Panc1 (cell line): ENCODE data around the gene CRISPLD2. TPM values are rescaled to one million over a fixed set of nuclear protein-coding genes. Genes with fewer than 3 reads are reported as not detected.

Experiments used
- ATAC-seq: fragments of 200-7000 bp; cut with Tn5 transposase; 2 replicates; pipeline ENCODE4 v1.9.1; 2020; ENCODE audit warnings: mild to moderate bottlenecking, moderate library complexity
- BruUV-seq: library from RNA; stranded (reverse); fragments of 400-500 nt; replicated peaks from 2 replicates; lab custom pipeline; 2021; lab: Mats Ljungman, UMichigan
- CTCF ChIA-PET: fragments of 300-600 bp; sonication (Branson Sonifier 250); formaldehyde crosslinking; loops from one replicate; lab custom pipeline; 2022; ENCODE audit warnings: antibody characterized with exemption; lab: Charles Lee
- POLR2A ChIA-PET: fragments of 300-600 bp; sonication (Branson Sonifier 250); formaldehyde crosslinking; loops from one replicate; lab custom pipeline; 2022; ENCODE audit warnings: antibody characterized with exemption; lab: Charles Lee
- DNase-seq: peaks from one replicate; pipeline ENCODE4 v3.0.0-alpha.2; 2010; ENCODE audit warnings: low read depth, low spot score
- H3K27ac ChIP-seq: 2 replicates; pipeline ENCODE4 v1.5.1; 2011; ENCODE audit warnings: mild to moderate bottlenecking, low read length, inconsistent platforms
- H3K27me3 ChIP-seq: fragments of 200-500 bp; sonication (Bioruptor generic); 2 replicates; pipeline ENCODE4 v1.6.0; 2014; ENCODE audit warnings: low read length, inconsistent platforms; ENCODE audit not compliant: control insufficient read depth, insufficient read depth
- H3K36me3 ChIP-seq: fragments of 200-500 bp; sonication (Bioruptor generic); 2 replicates; pipeline ENCODE4 v1.5.1; 2014; ENCODE audit warnings: inconsistent platforms, mild to moderate bottlenecking, low read length, moderate library complexity; ENCODE audit not compliant: control insufficient read depth, insufficient read depth
- H3K4me1 ChIP-seq: 2 replicates; pipeline ENCODE4 v1.5.1; 2011; ENCODE audit warnings: inconsistent platforms, mild to moderate bottlenecking, low read length, moderate library complexity; ENCODE audit not compliant: control insufficient read depth, insufficient read depth
- H3K4me3 ChIP-seq, 2 experiments: 2 replicates each; pipeline ENCODE4 v1.5.1; 2011 to 2012; ENCODE audit warnings: low read depth in 2 of 2, low read length in 2 of 2, mild to moderate bottlenecking in 2 of 2, inconsistent platforms in 1 of 2, moderate library complexity in 1 of 2
- H3K9me3 ChIP-seq: fragments of 200-500 bp; sonication (Bioruptor generic); 2 replicates; pipeline ENCODE4 v1.5.1; 2014; ENCODE audit warnings: low read depth, mild to moderate bottlenecking, inconsistent platforms, low read length, moderate library complexity; ENCODE audit not compliant: control insufficient read depth, insufficient read depth
- CTCF ChIP-seq: fragments of 450-650 bp; IDR thresholded peaks from 2 replicates; pipeline ENCODE4 v1.5.1; 2017; ENCODE audit warnings: mild to moderate bottlenecking
- POLR2AphosphoS5 ChIP-seq: IDR thresholded peaks from 2 replicates; pipeline ENCODE4 v1.6.1; 2012; ENCODE audit warnings: mild to moderate bottlenecking, low read depth, low read length, moderate library complexity
- REST ChIP-seq, 2 experiments: IDR thresholded peaks; 2 replicates each; pipeline ENCODE4 v1.6.1; 2011 to 2012; ENCODE audit warnings: low read depth in 2 of 2, control low read depth in 1 of 2, low read length in 1 of 2, mild to moderate bottlenecking in 1 of 2, moderate library complexity in 1 of 2; ENCODE audit not compliant: insufficient read depth in 1 of 2
- SIN3A ChIP-seq: IDR thresholded peaks from 2 replicates; pipeline ENCODE4 v1.6.1; 2012; ENCODE audit warnings: low read depth, mild to moderate bottlenecking, low read length, moderate library complexity, borderline replicate concordance; ENCODE audit not compliant: insufficient read depth
- TCF7L2 ChIP-seq: IDR thresholded peaks from 2 replicates; pipeline ENCODE4 v1.6.1; 2011; ENCODE audit warnings: mild to moderate bottlenecking, low read depth, low read length, inconsistent platforms
- in situ Hi-C: cut with HindIII; loops from 2 replicates; pipeline ENCODE4 v1.10.0; 2016; ENCODE audit warnings: low sequenced_read_pairs, low pct_unique_long_range_greater_than_20kb
- intact Hi-C: fragments of 100-400 bp; cut with micrococcal nuclease; formaldehyde crosslinking; loops from one replicate; pipeline ENCODE4 v1.10.0; 2022; ENCODE audit not compliant: unreplicated experiment
- total RNA-seq: library from RNA; stranded (reverse); gene quantifications from one replicate; pipeline ENCODE4 v1.2.1, GENCODE V29; 2021; ENCODE audit not compliant: unreplicated experiment

CRISPLD2 gene
- total RNA-seq, 1 experiment from 2014 or later = 12.9 TPM

DNA sequence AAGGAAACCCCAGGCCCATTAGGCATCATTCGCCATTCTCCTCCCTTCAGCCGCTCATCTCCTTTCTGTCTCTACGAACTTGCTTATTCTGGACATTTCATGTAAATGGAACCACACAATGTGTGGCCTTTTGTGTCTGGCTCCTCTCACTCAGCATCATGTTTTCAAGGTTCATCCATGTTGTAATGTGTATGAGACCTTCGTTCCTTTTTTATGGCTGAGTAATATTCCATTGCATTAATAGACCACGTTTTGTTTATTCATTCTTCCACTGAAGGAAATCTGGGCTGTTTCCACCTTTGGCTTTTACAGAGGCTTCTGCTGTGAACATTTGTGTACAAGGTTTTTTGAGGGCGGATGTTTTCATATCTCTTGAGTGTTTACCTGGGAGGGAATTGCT, 3.2 kb downstream of the CRISPLD2 start:
- no TSS peak for BruUV-seq
- no peak for TF ChIP-seq POLR2AphosphoS5
- no peak for TF ChIP-seq TCF7L2
- no peak for TF ChIP-seq CTCF
- no peak for TF ChIP-seq REST (IDR thresholded peaks at IDR 0.05; ENCODE audit: insufficient read depth in 1 of 2, low read depth in 2 of 2, low read length in 1 of 2)
- no peak for TF ChIP-seq SIN3A
- Histone ChIP-seq H3K27me3 (no peaks in the 10 kb centered on the region), H3K27ac (no peak overlapping the region), H3K4me3 (no peak overlapping the region), H3K9me3 (no peaks in the 10 kb centered on the region), H3K4me1 (peaks cover 11% of the 10 kb centered on the region), H3K36me3 (no peaks in the 10 kb centered on the region)
- in situ Hi-C loops (no loop called here), intact Hi-C loops (no loop called here)
- ChIA-PET CTCF (no interaction called here), POLR2A (no interaction called here)
- DNase-seq = no peak
- ATAC-seq = no peak

DNA sequence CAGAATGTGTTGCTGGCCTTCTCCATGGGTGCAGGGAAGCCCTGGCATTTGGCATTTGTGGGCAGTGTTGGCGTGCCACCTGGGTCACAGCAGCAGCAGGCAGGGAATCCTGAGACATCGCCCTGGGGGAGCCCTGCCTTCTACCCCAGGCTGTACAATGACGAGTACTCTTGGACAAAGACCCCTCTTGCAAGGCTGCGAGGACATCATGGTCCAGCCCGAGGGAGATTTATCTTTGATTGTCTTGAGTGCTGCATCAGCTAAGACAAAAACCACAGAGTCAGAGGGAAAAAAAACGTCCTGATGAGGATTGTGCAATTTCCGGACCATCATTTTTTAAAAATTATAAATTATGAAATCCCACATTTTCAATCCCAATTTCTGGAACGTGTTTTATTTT, 3.7 kb downstream of the CRISPLD2 start:
- intact Hi-C loops (no loop called here), in situ Hi-C loops (no loop called here)
- DNase-seq = no peak
- H3K4me3 ChIP-seq = no peak overlapping the region
- ChIA-PET POLR2A (no interaction called here), CTCF (no interaction called here)
- no peaks in the 10 kb centered on the region for H3K36me3 ChIP-seq
- no peak overlapping the region for H3K27ac ChIP-seq
- no peak for ATAC-seq
- TF ChIP-seq REST (IDR thresholded peaks at IDR 0.05; ENCODE audit: insufficient read depth in 1 of 2, low read depth in 2 of 2, low read length in 1 of 2) (no peak), CTCF (no peak), TCF7L2 (no peak), SIN3A (no peak), POLR2AphosphoS5 (no peak)
- H3K27me3 ChIP-seq = no peaks in the 10 kb centered on the region
- BruUV-seq = no TSS peak
- H3K4me1 ChIP-seq = peaks cover 11% of the 10 kb centered on the region
- no peaks in the 10 kb centered on the region for H3K9me3 ChIP-seq
